Endothelial cell of umbilical vein (primary cell): ENCODE data around the gene ZRSR2. TPM values are rescaled to one million over a fixed set of nuclear protein-coding genes. Genes with fewer than 3 reads are reported as not detected.

Experiments used
- BruUV-seq: library from RNA; stranded (reverse); fragments of 400-500 nt; replicated peaks from 2 replicates; lab custom pipeline; 2021; lab: Mats Ljungman, UMichigan
- CTCF ChIA-PET: fragments of 300-600, 350-600 bp; sonication (Branson Sonifier 250); formaldehyde crosslinking; loops from one replicate; lab custom pipeline; 2021; ENCODE audit warnings: antibody characterized with exemption, inconsistent platforms; lab: Charles Lee
- POLR2A ChIA-PET: fragments of 300-600, 350-600 bp; sonication (Branson Sonifier 250); formaldehyde crosslinking; loops from one replicate; lab custom pipeline; 2021; ENCODE audit warnings: antibody characterized with exemption, inconsistent platforms; lab: Charles Lee
- DNase-seq: peaks from one replicate; pipeline ENCODE4 v3.0.0-alpha.2; 2011; ENCODE audit warnings: low read depth, low spot score
- FAIRE-seq: peaks from 2 replicates; lab custom pipeline; 2011; peaks lifted over from hg19 to GRCh38; lab: Jason Lieb, UNC
- H2AFZ ChIP-seq: 2 replicates; pipeline ENCODE4 v1.6.0; 2012; ENCODE audit warnings: low read depth, low read length, control low read depth, inconsistent platforms
- H3K27ac ChIP-seq: 2 replicates; pipeline ENCODE4 v1.5.1; 2011; ENCODE audit warnings: low read depth, mild to moderate bottlenecking, control low read depth, low read length, moderate library complexity; ENCODE audit not compliant: insufficient read depth
- H3K27me3 ChIP-seq, 2 experiments: 2 replicates each; pipeline versions ENCODE4 v1.6.0 to v1.6.1; 2011; ENCODE audit warnings: low read length in 2 of 2, mixed read lengths in 1 of 2; ENCODE audit not compliant: control insufficient read depth in 2 of 2, insufficient read depth in 2 of 2
- H3K36me3 ChIP-seq, 2 experiments: 2 replicates in 1 of 2; 3 replicates in 1 of 2; pipeline ENCODE4 v1.5.1; 2011; ENCODE audit warnings: low read length in 2 of 2, mild to moderate bottlenecking in 1 of 2, moderate library complexity in 1 of 2; ENCODE audit not compliant: control insufficient read depth in 2 of 2, insufficient read depth in 2 of 2; ENCODE audit errors: extremely low read depth in 1 of 2
- H3K4me1 ChIP-seq: 3 replicates; pipeline ENCODE4 v1.5.1; 2011; ENCODE audit warnings: mild to moderate bottlenecking, low read length; ENCODE audit not compliant: control insufficient read depth, insufficient read depth; ENCODE audit errors: extremely low read depth
- H3K4me2 ChIP-seq: 2 replicates; pipeline ENCODE4 v1.6.1; 2011; ENCODE audit warnings: low read length, control low read depth, mixed read lengths; ENCODE audit not compliant: insufficient read depth
- H3K4me3 ChIP-seq, 3 experiments: fragments of 200-600 bp in 1 of 3; sonication (generic), shearing (Covaris generic) in 1 of 3; replicated peaks in 1 of 3; 2 replicates each; pipeline ENCODE4 v1.5.1; 2011 to 2016; ENCODE audit warnings: control low read depth in 3 of 3, low read length in 3 of 3, mild to moderate bottlenecking in 2 of 3, inconsistent platforms in 1 of 3, low read depth in 1 of 3, moderate library complexity in 1 of 3; ENCODE audit not compliant: insufficient read depth in 1 of 3
- H3K79me2 ChIP-seq: 2 replicates; pipeline ENCODE4 v1.6.0; 2012; ENCODE audit warnings: low read length, inconsistent platforms; ENCODE audit not compliant: control insufficient read depth, insufficient read depth
- H3K9ac ChIP-seq: replicated peaks from 2 replicates; pipeline ENCODE3; 2011; ENCODE audit warnings: low read length, control low read depth; ENCODE audit not compliant: insufficient read depth; ENCODE audit errors: extremely low read depth
- H3K9me1 ChIP-seq: replicated peaks from 3 replicates; pipeline ENCODE4 v1.6.0; 2011; ENCODE audit warnings: mild to moderate bottlenecking, low read length; ENCODE audit not compliant: control insufficient read depth, insufficient read depth; ENCODE audit errors: extremely low read depth
- H3K9me3 ChIP-seq: replicated peaks from 2 replicates; pipeline ENCODE4 v1.5.1; 2012; ENCODE audit warnings: low read length, inconsistent platforms; ENCODE audit not compliant: control insufficient read depth, insufficient read depth
- H4K20me1 ChIP-seq: replicated peaks from 2 replicates; pipeline ENCODE3; 2011; ENCODE audit warnings: mild to moderate bottlenecking, low read length; ENCODE audit not compliant: control insufficient read depth, insufficient read depth; ENCODE audit errors: extremely low read depth
- EZH2 ChIP-seq: IDR thresholded peaks from 2 replicates; pipeline ENCODE4 v1.6.1; 2012; ENCODE audit warnings: borderline replicate concordance, low read depth, mild to moderate bottlenecking, moderate library complexity, low read length, inconsistent platforms; ENCODE audit not compliant: severe bottlenecking
- FOS ChIP-seq: IDR thresholded peaks from 2 replicates; pipeline ENCODE4 v1.6.1; 2011; ENCODE audit warnings: mild to moderate bottlenecking, low read length, moderate library complexity, borderline replicate concordance; ENCODE audit not compliant: insufficient read depth
- GATA2 ChIP-seq: IDR thresholded peaks from 2 replicates; pipeline ENCODE4 v1.7.0; 2011; ENCODE audit warnings: low read depth, mild to moderate bottlenecking, moderate library complexity, mixed read lengths, low read length; ENCODE audit not compliant: insufficient read length, insufficient read depth
- JUN ChIP-seq: IDR thresholded peaks from 2 replicates; pipeline ENCODE4 v1.6.1; 2011; ENCODE audit warnings: borderline replicate concordance, low read depth; ENCODE audit not compliant: insufficient read length, insufficient read depth
- MYC ChIP-seq: IDR thresholded peaks from one replicate; pipeline ENCODE4 v1.6.1; 2011; ENCODE audit warnings: mild to moderate bottlenecking, low read depth, low read length
- POLR2A ChIP-seq: IDR thresholded peaks from 2 replicates; pipeline ENCODE4 v1.6.1; 2012; ENCODE audit warnings: low read depth, mild to moderate bottlenecking, control low read depth, low read length
- POLR2AphosphoS5 ChIP-seq: IDR thresholded peaks from 2 replicates; pipeline ENCODE4 v1.6.1; 2012; ENCODE audit warnings: low read depth, mild to moderate bottlenecking, control low read depth, low read length, moderate library complexity; ENCODE audit not compliant: insufficient read depth
- dilution Hi-C: fragments of 300-500 bp; cut with MboI; formaldehyde crosslinking; loops from one replicate; pipeline ENCODE4 v1.15.0; 2019; ENCODE audit warnings: low sequenced_read_pairs; ENCODE audit not compliant: extremely low pct_ligation_motif_present
- intact Hi-C: fragments of 100-400 bp; cut with micrococcal nuclease; formaldehyde crosslinking; loops from one replicate; pipeline ENCODE4 v1.10.0; 2022
- polyA plus RNA-seq, 4 experiments: library from polyadenylated mRNA; depleted of rRNA in 3 of 4; stranded (reverse) in 3 of 4; unstranded in 1 of 4; fragments of >200 nt; gene quantifications; 2 replicates each; pipeline versions ENCODE4 v1.2.1 to v1.2.3, GENCODE V29; 2011 to 2012; ENCODE audit warnings: missing spikeins in 1 of 4
- total RNA-seq: library from RNA; stranded (reverse); gene quantifications from 2 replicates; pipeline ENCODE4 v1.2.3, GENCODE V29; 2021
- TF ChIP-seq, protein P1 (sequence below), 2 donors: IDR thresholded peaks; 1 replicate in 1 of 2; 2 replicates in 1 of 2; pipeline ENCODE4 v1.5.1; 2011; ENCODE audit warnings: low read length in 2 of 2, mild to moderate bottlenecking in 2 of 2, moderate library complexity in 2 of 2, control low read depth in 1 of 2, inconsistent platforms in 1 of 2, low read depth in 1 of 2; ENCODE audit not compliant: insufficient read depth in 1 of 2; ENCODE audit errors: extremely low read depth in 1 of 2
- TF ChIP-seq, protein P2 (sequence below): IDR thresholded peaks from 2 replicates; pipeline ENCODE4 v1.6.1; 2011; ENCODE audit not compliant: insufficient read depth, insufficient read length

Gene ZRSR2
- total and polyA plus RNA-seq, 2 donors (not counting 3 experiments of a cell fraction or from before 2014, with no cell fraction given): 3.3 to 8.1 TPM

- H4K20me1 ChIP-seq: no peaks in the 10 kb centered on the region
- CTCF ChIA-PET: interaction anchor here (1.0 to 1.1 kb wide), 2 partner anchors 9 to 389 kb away, joined by 3 read pairs; no protein-coding TSS in a partner anchor
- intact Hi-C loops (no loop called here), dilution Hi-C loops (no loop called here)
- H3K4me2 ChIP-seq: no peak overlapping the region
- no peak overlapping the region for H3K9ac ChIP-seq
- peaks cover 7% of the 10 kb centered on the region for H3K4me1 ChIP-seq
- H3K4me3 ChIP-seq: no peak overlapping the region
- FAIRE-seq: no peak
- H3K36me3 ChIP-seq: no peaks in the 10 kb centered on the region
- no peak for DNase-seq
- no peaks in the 10 kb centered on the region for H3K9me1 ChIP-seq
- no peak overlapping the region for H3K27ac ChIP-seq
- H3K9me3 ChIP-seq: no peaks in the 10 kb centered on the region
- H3K79me2 ChIP-seq: no peaks in the 10 kb centered on the region
- POLR2A ChIA-PET: no interaction called here
- BruUV-seq: no TSS peak
- no peaks in the 10 kb centered on the region for H3K27me3 ChIP-seq
- TF ChIP-seq, protein P1, sequence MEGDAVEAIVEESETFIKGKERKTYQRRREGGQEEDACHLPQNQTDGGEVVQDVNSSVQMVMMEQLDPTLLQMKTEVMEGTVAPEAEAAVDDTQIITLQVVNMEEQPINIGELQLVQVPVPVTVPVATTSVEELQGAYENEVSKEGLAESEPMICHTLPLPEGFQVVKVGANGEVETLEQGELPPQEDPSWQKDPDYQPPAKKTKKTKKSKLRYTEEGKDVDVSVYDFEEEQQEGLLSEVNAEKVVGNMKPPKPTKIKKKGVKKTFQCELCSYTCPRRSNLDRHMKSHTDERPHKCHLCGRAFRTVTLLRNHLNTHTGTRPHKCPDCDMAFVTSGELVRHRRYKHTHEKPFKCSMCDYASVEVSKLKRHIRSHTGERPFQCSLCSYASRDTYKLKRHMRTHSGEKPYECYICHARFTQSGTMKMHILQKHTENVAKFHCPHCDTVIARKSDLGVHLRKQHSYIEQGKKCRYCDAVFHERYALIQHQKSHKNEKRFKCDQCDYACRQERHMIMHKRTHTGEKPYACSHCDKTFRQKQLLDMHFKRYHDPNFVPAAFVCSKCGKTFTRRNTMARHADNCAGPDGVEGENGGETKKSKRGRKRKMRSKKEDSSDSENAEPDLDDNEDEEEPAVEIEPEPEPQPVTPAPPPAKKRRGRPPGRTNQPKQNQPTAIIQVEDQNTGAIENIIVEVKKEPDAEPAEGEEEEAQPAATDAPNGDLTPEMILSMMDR (IDR thresholded peaks at IDR 0.05; ENCODE audit: extremely low read depth in 1 of 2, insufficient read depth in 1 of 2, low read depth in 1 of 2, low read length in 2 of 2): no peak
- TF ChIP-seq EZH2 (no peak), GATA2 (no peak), POLR2A (no peak), MYC (no peak), FOS (no peak), POLR2AphosphoS5 (no peak), JUN (no peak)
- TF ChIP-seq, protein P2, sequence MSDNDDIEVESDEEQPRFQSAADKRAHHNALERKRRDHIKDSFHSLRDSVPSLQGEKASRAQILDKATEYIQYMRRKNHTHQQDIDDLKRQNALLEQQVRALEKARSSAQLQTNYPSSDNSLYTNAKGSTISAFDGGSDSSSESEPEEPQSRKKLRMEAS: no peak
- H2AFZ ChIP-seq: no peak overlapping the region
Measured at GRCh38 chrX:15750611-15751154, 39.6 kb upstream of the ZRSR2 start.
